HepG2 (cell line): Measurements from ENCODE around the gene AFAP1L2.

Experiments used
- CEBPB ChIP-seq: IDR thresholded peaks from 2 replicates; pipeline ENCODE4 v1.6.1; 2011; ENCODE audit warnings: low read depth, low read length, improper control_type of control experiment, borderline replicate concordance
- FOXP1 ChIP-seq, 2 experiments: fragments of 450-650 bp in 1 of 2; IDR thresholded peaks; 2 replicates each; pipeline ENCODE4 v1.6.1; 2017 to 2018; ENCODE audit warnings: antibody characterized with exemption in 1 of 2
- MAFG ChIP-seq: sonication (generic); formaldehyde crosslinking; IDR thresholded peaks from 2 replicates; pipeline ENCODE4 v1.5.1; 2020; ENCODE audit warnings: mild to moderate bottlenecking, missing genetic modification reagents
- ZNF121 ChIP-seq: sonication (generic); formaldehyde crosslinking; IDR thresholded peaks from 2 replicates; pipeline ENCODE4 v1.5.0; 2020; ENCODE audit warnings: mild to moderate bottlenecking, missing genetic modification reagents
- ZNF205 ChIP-seq: IDR thresholded peaks from 2 replicates; pipeline ENCODE4 v1.6.1; 2018; ENCODE audit warnings: missing biosample characterization, missing genetic modification reagents
- TF ChIP-seq, protein P1 (sequence below): sonication (generic); formaldehyde crosslinking; IDR thresholded peaks from 2 replicates; pipeline ENCODE4 v1.4.0; 2020; ENCODE audit warnings: mild to moderate bottlenecking, missing genetic modification reagents
- TF ChIP-seq, protein P2 (sequence below): IDR thresholded peaks from 2 replicates; pipeline ENCODE4 v1.6.1; 2016; ENCODE audit warnings: missing biosample characterization, missing genetic modification reagents, low read depth

DNA sequence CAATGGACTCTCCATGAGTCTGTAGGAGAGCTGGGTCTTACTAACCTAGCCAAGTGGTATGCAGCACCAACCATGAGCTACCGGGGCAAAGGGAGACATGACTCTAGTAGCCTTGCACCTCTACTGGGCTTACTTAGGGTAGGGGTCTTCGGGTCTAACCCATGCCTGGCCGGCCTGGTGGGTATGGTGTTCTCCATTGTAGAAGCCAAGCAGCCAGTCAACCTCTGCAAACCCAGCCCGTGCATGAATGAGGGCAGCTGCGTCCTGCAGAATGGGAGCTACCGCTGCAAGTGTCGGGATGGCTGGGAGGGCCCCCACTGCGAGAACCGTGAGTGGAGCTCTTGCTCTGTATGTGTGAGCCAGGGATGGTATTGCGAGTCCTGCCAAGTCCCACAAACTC, 114.3 kb downstream of the AFAP1L2 start:
- TF ChIP-seq MAFG (CRISPR knock-in tag): no peak
- TF ChIP-seq, protein P1, sequence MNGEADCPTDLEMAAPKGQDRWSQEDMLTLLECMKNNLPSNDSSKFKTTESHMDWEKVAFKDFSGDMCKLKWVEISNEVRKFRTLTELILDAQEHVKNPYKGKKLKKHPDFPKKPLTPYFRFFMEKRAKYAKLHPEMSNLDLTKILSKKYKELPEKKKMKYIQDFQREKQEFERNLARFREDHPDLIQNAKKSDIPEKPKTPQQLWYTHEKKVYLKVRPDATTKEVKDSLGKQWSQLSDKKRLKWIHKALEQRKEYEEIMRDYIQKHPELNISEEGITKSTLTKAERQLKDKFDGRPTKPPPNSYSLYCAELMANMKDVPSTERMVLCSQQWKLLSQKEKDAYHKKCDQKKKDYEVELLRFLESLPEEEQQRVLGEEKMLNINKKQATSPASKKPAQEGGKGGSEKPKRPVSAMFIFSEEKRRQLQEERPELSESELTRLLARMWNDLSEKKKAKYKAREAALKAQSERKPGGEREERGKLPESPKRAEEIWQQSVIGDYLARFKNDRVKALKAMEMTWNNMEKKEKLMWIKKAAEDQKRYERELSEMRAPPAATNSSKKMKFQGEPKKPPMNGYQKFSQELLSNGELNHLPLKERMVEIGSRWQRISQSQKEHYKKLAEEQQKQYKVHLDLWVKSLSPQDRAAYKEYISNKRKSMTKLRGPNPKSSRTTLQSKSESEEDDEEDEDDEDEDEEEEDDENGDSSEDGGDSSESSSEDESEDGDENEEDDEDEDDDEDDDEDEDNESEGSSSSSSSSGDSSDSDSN (CRISPR knock-in tag): no peak
- no peak for TF ChIP-seq ZNF205 (CRISPR knock-in tag)
- TF ChIP-seq ZNF121 (CRISPR knock-in tag): no peak
- TF ChIP-seq, protein P2, sequence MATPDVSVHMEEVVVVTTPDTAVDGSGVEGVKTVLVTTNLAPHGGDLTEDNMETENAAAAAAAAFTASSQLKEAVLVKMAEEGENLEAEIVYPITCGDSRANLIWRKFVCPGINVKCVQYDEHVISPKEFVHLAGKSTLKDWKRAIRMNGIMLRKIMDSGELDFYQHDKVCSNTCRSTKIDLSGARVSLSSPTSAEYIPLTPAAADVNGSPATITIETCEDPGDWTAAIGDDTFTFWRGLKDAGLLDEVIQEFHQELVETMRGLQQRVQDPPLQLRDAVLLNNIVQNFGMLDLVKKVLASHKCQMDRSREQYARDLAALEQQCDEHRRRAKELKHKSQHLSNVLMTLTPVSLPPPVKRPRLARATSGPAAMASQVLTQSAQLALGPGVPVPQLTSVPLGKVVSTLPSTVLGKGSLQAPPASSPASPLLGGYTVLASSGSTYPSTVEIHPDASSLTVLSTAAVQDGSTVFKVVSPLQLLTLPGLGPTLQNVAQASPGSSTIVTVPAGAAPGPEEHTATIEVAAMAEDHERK (CRISPR knock-in tag): no peak
- TF ChIP-seq CEBPB: no peak
- TF ChIP-seq FOXP1 (IDR thresholded peaks at IDR 0.05): no peak
- no peak for TF ChIP-seq FOXP1 (CRISPR knock-in tag; IDR thresholded peaks at IDR 0.05)
